K562 (cell line): ENCODE results near the gene RELL1. TPM values are rescaled to one million over a fixed set of nuclear protein-coding genes. Genes with fewer than 3 reads are reported as not detected.

Experiments
- C11orf30 ChIP-seq: fragments of 450-650 bp; IDR thresholded peaks from 2 replicates; pipeline ENCODE4 v1.6.1; 2016; ENCODE audit warnings: low read depth, mild to moderate bottlenecking
- CBFA2T3 ChIP-seq: fragments of 450-650 bp; IDR thresholded peaks from 2 replicates; pipeline ENCODE4 v1.6.1; 2017
- CEBPB ChIP-seq: fragments of 450-650 bp; IDR thresholded peaks from 2 replicates; pipeline ENCODE4 v1.6.1; 2016; ENCODE audit warnings: missing genetic modification characterization, missing compliant biosample characterization
- CREB1 ChIP-seq, 2 experiments: sonication (generic) in 1 of 2; formaldehyde crosslinking in 1 of 2; IDR thresholded peaks; 2 replicates each; pipeline versions ENCODE4 v1.6.1 to v1.8.0; 2012 to 2022; ENCODE audit warnings: inconsistent platforms in 1 of 2, mild to moderate bottlenecking in 1 of 2, missing genetic modification reagents in 1 of 2, moderate library complexity in 1 of 2
- CREM ChIP-seq: IDR thresholded peaks from 2 replicates; pipeline ENCODE4 v1.6.1; 2014; ENCODE audit warnings: antibody characterized with exemption, low read depth
- CSDE1 ChIP-seq, 2 experiments: fragments of 450-650 bp; IDR thresholded peaks; 2 replicates each; pipeline ENCODE4 v1.6.1; 2016; ENCODE audit warnings: mild to moderate bottlenecking in 1 of 2
- E2F5 ChIP-seq: sonication (generic); formaldehyde crosslinking; IDR thresholded peaks from 2 replicates; pipeline ENCODE4 v1.8.0; 2022; ENCODE audit warnings: mild to moderate bottlenecking, missing genetic modification reagents
- EHMT2 ChIP-seq: fragments of 450-650 bp; IDR thresholded peaks from 2 replicates; pipeline ENCODE4 v1.6.1; 2018; ENCODE audit warnings: antibody characterized with exemption
- ELF1 ChIP-seq: fragments of 200-800 bp; sonication (Bioruptor generic); IDR thresholded peaks from 2 replicates; pipeline ENCODE4 v1.6.1; 2016; ENCODE audit warnings: missing genetic modification characterization, missing compliant biosample characterization
- FOXK2 ChIP-seq, 2 experiments: fragments of 450-650 bp; IDR thresholded peaks in 1 of 2; conservative IDR thresholded peaks in 1 of 2; 2 replicates each; pipeline ENCODE4 v1.6.1; 2016; ENCODE audit warnings: low read depth in 2 of 2, mild to moderate bottlenecking in 1 of 2
- HCFC1 ChIP-seq: IDR thresholded peaks from 2 replicates; pipeline ENCODE4 v1.6.1; 2012; ENCODE audit warnings: low read depth, low read length, improper control_type of control experiment
- HDAC1 ChIP-seq, 2 experiments: fragments of 450-650 bp; IDR thresholded peaks; 2 replicates each; pipeline ENCODE4 v1.6.1; 2016 to 2017; ENCODE audit warnings: inconsistent platforms in 1 of 2, mild to moderate bottlenecking in 1 of 2, moderate library complexity in 1 of 2
- HMBOX1 ChIP-seq: sonication (generic); IDR thresholded peaks from 2 replicates; pipeline ENCODE4 v1.6.1; 2016
- JUN ChIP-seq, 2 experiments: sonication (generic) in 1 of 2; formaldehyde crosslinking in 1 of 2; IDR thresholded peaks; 2 replicates each; pipeline versions ENCODE4 v1.6.1 to v1.8.0; 2012 to 2022; ENCODE audit warnings: borderline replicate concordance in 2 of 2, mild to moderate bottlenecking in 2 of 2, improper control_type of control experiment in 1 of 2, low read depth in 1 of 2, low read length in 1 of 2, missing genetic modification reagents in 1 of 2
- MAX ChIP-seq: sonication (generic); formaldehyde crosslinking; IDR thresholded peaks from 2 replicates; pipeline ENCODE4 v1.9.0; 2022; ENCODE audit warnings: mild to moderate bottlenecking, missing genetic modification reagents
- NEUROD1 ChIP-seq: fragments of 150-350 bp; IDR thresholded peaks from 2 replicates; pipeline ENCODE4 v1.6.1; 2014; ENCODE audit warnings: borderline replicate concordance, low read length, low read depth; ENCODE audit not compliant: partially characterized antibody
- NR2C2 ChIP-seq, 2 experiments: fragments of 200-800 bp in 1 of 2; sonication (Bioruptor generic) in 1 of 2; sonication (generic) in 1 of 2; formaldehyde crosslinking in 1 of 2; IDR thresholded peaks; 2 replicates each; pipeline versions ENCODE4 v1.6.1 to v1.8.0; 2016 to 2022; ENCODE audit warnings: mild to moderate bottlenecking in 1 of 2, missing compliant biosample characterization in 1 of 2, missing genetic modification characterization in 1 of 2, missing genetic modification reagents in 1 of 2
- RCOR1 ChIP-seq, 2 experiments: IDR thresholded peaks; 2 replicates each; pipeline ENCODE4 v1.6.1; 2012; ENCODE audit warnings: low read depth in 2 of 2, low read length in 2 of 2, borderline replicate concordance in 1 of 2, improper control_type of control experiment in 1 of 2
- SMARCC2 ChIP-seq: fragments of 450-650 bp; IDR thresholded peaks from 2 replicates; pipeline ENCODE4 v1.6.1; 2017; ENCODE audit warnings: antibody characterized with exemption, moderate library complexity, mild to moderate bottlenecking, low read depth
- SMARCE1 ChIP-seq: fragments of 450-650 bp; IDR thresholded peaks from 2 replicates; pipeline ENCODE4 v1.7.1; 2016; ENCODE audit warnings: mild to moderate bottlenecking
- STAT5B ChIP-seq: fragments of 250-450 bp; sonication (Bioruptor Pico); IDR thresholded peaks from 2 replicates; pipeline ENCODE4 v1.8.0; 2021; ENCODE audit warnings: mild to moderate bottlenecking, inconsistent platforms
- TAL1 ChIP-seq: fragments of 450-650 bp; IDR thresholded peaks from 2 replicates; pipeline ENCODE4 v1.6.1; 2016; ENCODE audit warnings: mild to moderate bottlenecking
- TEAD1 ChIP-seq, 2 experiments: fragments of 450-650 bp in 1 of 2; sonication (generic) in 1 of 2; formaldehyde crosslinking; IDR thresholded peaks; 2 replicates each; pipeline versions ENCODE4 v1.4.0 to v1.8.0; 2020 to 2022; ENCODE audit warnings: mild to moderate bottlenecking in 2 of 2, missing genetic modification reagents in 1 of 2
- TRIM24 ChIP-seq, 2 experiments: fragments of 450-650 bp; IDR thresholded peaks; 2 replicates each; pipeline ENCODE4 v1.6.1; 2016
- YBX1 ChIP-seq: fragments of 450-650 bp; IDR thresholded peaks from 2 replicates; pipeline ENCODE4 v1.7.1; 2016; ENCODE audit warnings: mild to moderate bottlenecking
- ZBTB17 ChIP-seq: fragments of 450-650 bp; formaldehyde crosslinking; IDR thresholded peaks from 2 replicates; pipeline ENCODE4 v1.4.0; 2020; ENCODE audit warnings: mild to moderate bottlenecking
- ZEB2 ChIP-seq: fragments of 450-650 bp; IDR thresholded peaks from 2 replicates; pipeline ENCODE4 v1.6.1; 2016
- ZFP36 ChIP-seq: fragments of 150-350 bp; IDR thresholded peaks from 2 replicates; pipeline ENCODE4 v1.6.1; 2018; ENCODE audit warnings: low read length, low read depth; ENCODE audit not compliant: partially characterized antibody
- ZSCAN29 ChIP-seq: fragments of 450-650 bp; IDR thresholded peaks from 2 replicates; pipeline ENCODE4 v1.6.1; 2017
- ZZZ3 ChIP-seq: fragments of 450-650 bp; IDR thresholded peaks from 2 replicates; pipeline ENCODE4 v1.6.1; 2016; ENCODE audit warnings: antibody characterized with exemption, mild to moderate bottlenecking, moderate library complexity
- polyA plus RNA-seq, 8 experiments: library from polyadenylated mRNA; depleted of rRNA in 4 of 8; stranded (reverse) in 5 of 8; unstranded in 3 of 8; fragments of >200 nt; fragmentation: Nextera tagmentation in 2 of 8; fragmentation: Illumina TruSeq in 1 of 8; extraction: Ambion mirVana in 2 of 8; extraction: Trizol in 1 of 8; gene quantifications; 2 replicates each; pipeline versions ENCODE4 v1.2.1 to v1.2.3, GENCODE V29; 2011 to 2014; ENCODE audit warnings: inconsistent platforms in 1 of 8, missing spikeins in 1 of 8
- total RNA-seq, 7 experiments: library from RNA; depleted of rRNA in 6 of 7; stranded (reverse); fragments of >200 nt in 6 of 7; fragmentation: Illumina TruSeq in 2 of 7; extraction: Trizol in 2 of 7; gene quantifications; 2 replicates each; pipeline versions ENCODE4 v1.2.1 to v1.2.3, GENCODE V29; 2011 to 2021; ENCODE audit warnings: low replicate concordance in 1 of 7

Gene RELL1
- total and polyA plus RNA-seq, 9 of the 15 experiments (the other 6 are each of a cell fraction or from before 2014, with no cell fraction given), result 0.06 to 3.5 (median 1.7) TPM; not detected in 1

- TF ChIP-seq HCFC1 (no peak), ZSCAN29 (no peak), FOXK2 (conservative IDR thresholded peaks at IDR 0.05 in 1 of 2, IDR thresholded peaks at IDR 0.05 in 1 of 2; ENCODE audit: low read depth in 2 of 2) (no peak), ZBTB17 (CRISPR knock-in tag) (no peak), HDAC1 (IDR thresholded peaks at IDR 0.05) (0 out of 4 replicates have a peak, but pooled peaks of 1 of the 2 experiments have one; percentile 20), E2F5 (CRISPR knock-in tag) (no peak), CREM (0 out of 2 replicates have a peak, but pooled peaks have one; percentile 25), CEBPB (tag) (peak; percentile 58), C11orf30 (0 out of 2 replicates have a peak, but pooled peaks have one; percentile 8), CSDE1 (IDR thresholded peaks at IDR 0.05) (no peak), ZEB2 (peak; percentile 80), SMARCE1 (peak; percentile 81), ZFP36 (no peak), TAL1 (peak; percentile 31; the same call in 1 of the 2 replicates), SMARCC2 (peak; percentile 71; the same call in 1 of the 2 replicates), CREB1 (IDR thresholded peaks at IDR 0.05) (no peak), CREB1 (CRISPR knock-in tag; IDR thresholded peaks at IDR 0.05) (no peak), EHMT2 (peak; percentile 67), YBX1 (no peak), NEUROD1 (peak; percentile 61), MAX (CRISPR knock-in tag) (no peak), TEAD1 (CRISPR knock-in tag; IDR thresholded peaks at IDR 0.05) (no peak), ZZZ3 (no peak), ELF1 (tag) (no peak), HMBOX1 (peak; percentile 90), CBFA2T3 (peak; percentile 56), JUN (IDR thresholded peaks at IDR 0.05; ENCODE audit: borderline replicate concordance, low read depth, low read length) (peak; percentile 92), JUN (CRISPR knock-in tag; IDR thresholded peaks at IDR 0.05; ENCODE audit: borderline replicate concordance) (no peak), STAT5B (CRISPR knock-in tag) (no peak), RCOR1 (IDR thresholded peaks at IDR 0.05; ENCODE audit: borderline replicate concordance in 1 of 2, low read depth in 2 of 2, low read length in 2 of 2) (peak in 1 of 2 experiments; percentile 61; a peak in 1 of 4 replicates), TRIM24 (IDR thresholded peaks at IDR 0.05) (0 out of 4 replicates have a peak, but pooled peaks have one; percentile 8 to 35), NR2C2 (CRISPR knock-in tag; IDR thresholded peaks at IDR 0.05) (no peak), NR2C2 (tag; IDR thresholded peaks at IDR 0.05) (peak; percentile 74)
Measured at GRCh38 chr4:37628977-37629609, 57.1 kb downstream of the RELL1 start (continued).
